GM18502 (cell line): Measurements from ENCODE around the gene RABAC1.
"Not testable (repeated sequence)": the region's sequence is repeated elsewhere in the genome, so short reads cannot be mapped to it uniquely, and the experiment has no call there.

Experiments used
- ATAC-seq: cut with Tn5 transposase; IDR thresholded peaks from one replicate; pipeline ENCODE4 v1.9.1; 2021; ENCODE audit warnings: mild to moderate bottlenecking; ENCODE audit not compliant: unreplicated experiment, poor library complexity

RABAC1 gene, protein sequence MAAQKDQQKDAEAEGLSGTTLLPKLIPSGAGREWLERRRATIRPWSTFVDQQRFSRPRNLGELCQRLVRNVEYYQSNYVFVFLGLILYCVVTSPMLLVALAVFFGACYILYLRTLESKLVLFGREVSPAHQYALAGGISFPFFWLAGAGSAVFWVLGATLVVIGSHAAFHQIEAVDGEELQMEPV

DNA sequence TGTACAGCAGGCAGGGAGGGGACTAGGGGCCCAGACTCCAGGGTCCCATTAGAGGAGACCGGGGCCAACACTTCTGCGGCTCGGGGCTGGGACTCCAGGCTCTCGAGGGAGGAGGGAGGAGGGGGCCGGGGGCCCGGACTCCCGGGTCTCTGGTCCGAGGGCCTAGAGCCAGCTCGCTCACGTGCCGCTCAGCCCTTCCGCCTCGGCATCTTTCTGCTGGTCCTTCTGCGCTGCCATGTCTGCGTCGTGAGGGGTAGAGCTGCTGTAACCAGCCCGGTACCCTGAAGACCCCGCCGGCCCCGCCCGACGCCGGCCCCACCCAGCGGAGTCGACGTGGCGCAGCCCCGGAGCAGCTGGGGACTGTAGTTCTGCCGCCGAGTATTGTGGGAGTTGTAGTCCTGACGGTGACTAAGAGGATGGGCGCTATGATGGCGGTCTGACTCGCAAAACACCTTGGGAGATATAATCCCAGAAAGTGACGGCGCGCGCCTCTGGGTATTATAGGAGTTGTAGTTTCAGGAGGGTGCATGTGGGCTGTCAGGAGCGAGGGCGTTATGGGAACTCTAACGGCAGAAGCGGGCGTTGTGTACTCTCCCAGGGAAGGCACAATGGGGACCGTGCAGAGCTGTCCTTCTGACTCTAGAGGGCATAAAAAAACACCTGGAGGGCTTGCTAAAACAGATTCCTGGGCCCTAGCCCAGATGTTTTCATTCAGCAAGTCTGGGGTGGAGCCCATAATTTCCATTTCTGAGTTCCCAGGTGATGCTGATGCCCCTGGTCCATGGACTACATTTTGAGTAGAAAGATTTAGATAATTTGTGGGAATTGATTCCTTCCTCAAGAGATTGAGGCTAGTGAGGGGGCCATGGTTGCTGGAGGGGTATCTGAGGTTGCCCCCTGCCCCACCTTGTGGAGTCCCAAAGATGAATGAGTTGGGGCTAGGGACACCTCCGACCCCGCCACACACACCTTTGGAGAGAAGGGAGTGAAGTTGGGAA lies at the start of gene RABAC1:
RABAC1 (minus strand) TSS at position 266 of the 998 bp plus-strand sequence; CDS start at position 237, 29 bp downstream.
- peak; percentile 86 for ATAC-seq

DNA sequence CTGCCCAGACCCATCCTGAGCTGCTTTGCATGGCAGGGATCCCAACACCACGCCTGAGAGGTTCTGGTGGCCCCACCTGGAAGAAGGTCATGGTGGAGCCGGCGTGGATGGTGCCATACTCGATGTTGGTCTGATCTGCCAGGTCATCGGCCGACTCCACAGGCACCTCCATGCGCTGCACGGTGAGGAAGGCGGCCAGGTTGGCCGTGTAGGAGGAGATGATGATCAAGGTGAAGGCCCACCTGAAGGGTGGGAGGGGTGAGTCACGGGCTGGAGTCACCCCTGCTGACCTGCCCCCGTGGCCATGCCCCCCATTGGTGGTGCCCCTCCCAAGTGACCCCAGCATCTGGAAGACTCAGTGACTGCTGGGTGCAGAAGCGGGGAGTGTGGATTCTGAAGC lies 47.4 kb upstream of the RABAC1 start:
- no peak for ATAC-seq

DNA sequence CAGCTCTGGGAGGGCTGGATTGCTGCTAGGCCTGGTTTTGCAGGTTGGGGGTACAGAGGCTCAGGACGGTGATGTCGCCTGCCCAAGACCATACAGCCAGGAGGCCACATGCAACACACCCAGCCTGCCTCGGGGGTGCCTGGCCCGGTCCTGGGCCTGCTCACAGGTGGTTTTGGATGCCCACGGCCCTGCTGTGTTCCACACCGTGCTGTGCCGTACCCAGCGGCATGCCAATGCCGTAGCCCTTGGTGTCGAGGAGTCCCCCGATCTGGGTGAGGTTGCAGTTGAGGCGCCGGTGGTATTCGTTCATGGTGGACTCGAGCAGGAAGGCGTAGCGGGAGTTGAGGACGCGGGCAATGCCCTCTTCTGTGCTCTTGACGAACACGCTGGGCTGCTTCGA lies 46.4 kb upstream of the RABAC1 start:
- ATAC-seq: no peak

DNA sequence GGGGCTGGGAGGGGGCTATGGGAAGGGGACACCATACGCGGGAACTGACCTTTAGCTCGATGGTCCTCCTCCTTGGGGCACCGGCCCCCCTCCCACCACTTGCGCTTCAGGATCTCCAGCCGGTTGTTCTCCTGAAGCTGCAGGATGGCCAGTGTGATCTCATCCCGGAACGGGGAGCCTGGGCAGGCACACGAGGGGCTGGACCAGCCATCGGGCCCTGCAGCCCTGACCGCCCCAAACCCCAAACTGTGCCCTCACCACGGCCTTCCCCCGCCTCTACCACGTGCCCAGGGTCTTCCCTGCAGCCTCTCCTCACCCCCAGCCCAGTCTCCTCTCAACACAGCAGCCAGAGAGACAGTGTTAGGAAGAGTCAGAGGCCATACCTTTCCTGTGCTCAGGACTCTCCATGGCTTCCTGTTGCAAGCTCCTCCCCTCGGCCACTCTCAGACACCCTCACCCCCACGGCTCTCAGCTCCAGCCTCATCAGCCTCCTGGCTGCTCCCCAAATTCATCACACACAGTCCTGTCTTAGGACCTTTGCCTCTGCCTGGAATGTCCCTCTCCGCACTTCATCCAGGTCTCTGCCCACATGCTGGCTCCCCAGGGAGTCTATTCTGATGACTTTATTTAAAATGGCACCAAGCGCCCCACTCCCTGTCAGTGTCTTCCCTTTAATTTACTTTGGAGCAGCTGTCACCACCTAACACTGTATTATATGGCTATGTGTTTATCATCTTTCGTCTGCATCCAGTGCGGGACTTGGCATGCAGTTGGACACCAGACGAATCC lies 44.6 kb upstream of the RABAC1 start:
- ATAC-seq: no peak

DNA sequence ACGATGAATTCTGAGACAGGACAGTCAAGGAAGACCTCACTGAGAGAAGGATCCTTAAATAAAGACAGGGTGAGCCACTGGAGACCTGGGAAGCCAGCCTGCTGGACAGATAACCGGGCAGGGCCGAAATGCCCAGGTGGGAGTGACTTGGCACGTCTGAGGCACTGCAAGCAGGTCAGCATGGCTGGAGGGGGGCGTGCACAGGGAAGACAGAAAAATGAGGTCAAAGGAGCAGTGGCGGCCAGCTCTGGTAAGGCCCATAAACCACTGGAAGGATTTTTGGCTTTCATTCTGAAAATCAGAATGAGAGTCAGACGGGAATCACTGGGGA lies 40.7 kb upstream of the RABAC1 start:
- no peak for ATAC-seq

DNA sequence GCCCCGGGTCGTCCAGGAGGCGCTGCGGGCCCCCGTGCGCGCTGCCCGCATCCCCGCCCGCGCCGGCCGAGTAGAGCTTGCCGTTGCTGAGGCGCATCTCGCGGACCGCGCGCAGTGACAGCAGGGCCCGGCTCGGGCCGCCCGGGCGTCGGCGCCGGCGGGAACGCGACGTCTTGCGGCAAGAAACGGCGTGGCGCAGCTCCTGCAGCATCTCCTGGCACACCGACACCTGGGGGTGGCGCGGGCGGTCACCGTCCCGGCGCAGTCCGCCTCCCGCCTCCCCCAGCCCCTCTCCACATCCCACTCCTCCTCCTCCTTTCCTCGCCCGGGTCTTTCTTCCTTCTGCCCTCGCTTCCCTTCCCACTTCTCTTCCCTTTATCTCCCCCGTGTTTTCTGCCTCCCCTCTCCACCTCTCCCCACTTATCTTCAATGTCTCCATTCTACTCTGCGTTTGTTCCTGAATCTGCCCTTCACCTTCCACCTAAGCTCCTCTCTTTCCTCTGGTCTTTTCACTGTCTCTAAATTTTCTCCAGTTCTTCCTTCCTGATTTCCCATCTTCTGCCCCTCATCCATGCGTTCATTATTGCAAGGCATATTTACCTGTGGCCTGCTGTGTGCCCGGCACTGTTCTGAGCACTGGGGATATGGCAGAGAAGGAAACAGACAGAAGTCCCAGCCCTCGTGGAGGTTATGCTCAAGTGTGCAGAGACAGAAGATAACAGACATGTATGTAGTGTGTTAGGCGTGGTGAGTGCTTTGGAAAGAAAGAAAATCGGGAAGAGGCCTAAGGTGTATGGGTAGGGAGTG lies 40.2 kb upstream of the RABAC1 start:
- no peak for ATAC-seq

DNA sequence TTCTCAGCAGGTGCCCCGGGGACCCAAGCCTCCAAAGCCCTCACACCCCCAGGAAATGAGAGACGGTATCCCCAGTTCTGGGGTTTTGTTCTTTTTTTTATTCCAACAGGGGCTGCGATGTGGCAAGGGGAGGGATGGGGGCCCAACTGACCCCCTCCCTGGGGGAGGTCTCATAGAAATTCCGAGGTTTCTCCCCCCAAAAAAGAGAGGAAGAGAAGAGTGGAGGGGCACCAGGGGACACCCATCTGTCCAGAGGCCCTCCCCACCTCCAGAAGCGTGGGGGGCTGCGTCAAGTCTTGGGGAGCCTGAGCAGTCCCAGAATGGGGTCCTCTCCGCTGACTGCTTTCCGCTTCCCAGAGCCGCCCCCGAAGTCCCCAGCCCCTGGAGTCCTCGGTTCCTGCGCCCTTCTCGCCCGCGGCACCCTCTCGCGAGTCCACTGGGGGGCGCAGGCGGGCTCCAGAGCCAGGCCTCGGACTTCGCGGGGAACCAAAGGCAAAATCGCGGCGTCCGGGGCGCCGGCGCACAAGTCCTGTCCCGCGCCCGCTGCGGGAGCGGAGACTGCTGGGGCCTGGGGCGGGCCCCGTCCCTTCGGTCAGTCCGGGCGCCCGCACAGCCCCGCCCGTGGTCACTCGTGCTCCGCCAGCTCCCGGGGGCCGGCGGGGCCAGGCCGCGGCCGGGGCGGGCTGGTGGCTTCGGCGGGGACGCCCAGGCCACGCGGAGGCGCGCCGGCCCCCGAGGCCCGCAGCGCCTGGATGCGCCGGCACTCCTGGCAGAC lies 39.3 kb upstream of the RABAC1 start:
- ATAC-seq: no peak

DNA sequence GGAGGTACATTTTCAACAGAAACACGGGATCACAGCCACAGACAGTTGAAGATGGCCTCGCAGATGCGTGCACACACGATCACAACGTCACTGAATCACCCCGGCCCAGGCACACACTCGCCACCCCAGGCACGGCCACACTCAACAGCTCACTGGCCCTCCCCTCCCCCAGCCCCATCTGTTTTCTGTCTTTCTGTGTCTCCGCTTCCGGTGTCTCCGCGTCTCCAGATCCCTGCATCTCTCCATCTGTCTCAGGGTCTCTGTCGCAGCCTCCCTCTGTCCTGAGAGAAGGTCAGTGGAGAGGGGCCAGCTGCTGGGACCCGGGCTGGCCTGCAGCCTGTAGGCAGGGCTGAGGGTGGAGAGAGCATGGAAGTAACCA lies 38.7 kb upstream of the RABAC1 start:
- no peak for ATAC-seq

DNA sequence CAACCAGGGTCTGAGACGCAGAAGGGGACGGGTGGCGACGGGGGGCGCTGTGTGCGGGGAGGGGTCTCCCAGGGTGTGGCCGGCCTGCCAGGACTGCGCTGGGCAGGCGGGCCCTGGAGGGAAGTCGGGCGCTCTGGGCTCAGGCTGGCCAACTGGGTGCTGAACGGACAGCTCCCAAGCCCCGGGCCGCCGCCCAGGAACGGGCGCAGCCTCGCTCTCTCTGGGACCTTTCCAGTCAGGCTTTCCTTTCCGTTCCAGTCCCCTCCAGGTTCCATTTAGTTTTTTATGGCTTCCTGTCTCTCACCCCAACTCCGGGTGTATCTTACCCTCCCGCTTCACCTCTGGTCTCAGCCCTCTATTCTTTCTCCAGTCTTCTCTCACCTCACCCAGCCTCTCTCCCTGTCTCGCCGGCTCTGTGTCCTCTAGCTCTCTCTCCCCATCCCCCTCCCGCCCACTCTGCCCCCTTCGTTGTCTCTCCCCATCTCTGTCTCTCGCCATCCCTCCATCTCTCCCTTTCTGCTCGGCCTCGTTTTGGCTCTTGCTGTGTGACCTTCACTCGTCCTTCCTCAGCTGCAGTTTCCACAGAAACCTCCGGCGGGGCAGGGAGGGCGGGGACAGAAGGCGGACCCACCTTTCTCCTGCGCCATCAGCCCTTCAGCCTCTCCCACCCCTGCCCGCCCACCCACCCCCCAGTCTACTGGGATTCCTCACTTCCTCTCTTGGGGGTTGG lies 38.2 kb upstream of the RABAC1 start:
- ATAC-seq: no peak

DNA sequence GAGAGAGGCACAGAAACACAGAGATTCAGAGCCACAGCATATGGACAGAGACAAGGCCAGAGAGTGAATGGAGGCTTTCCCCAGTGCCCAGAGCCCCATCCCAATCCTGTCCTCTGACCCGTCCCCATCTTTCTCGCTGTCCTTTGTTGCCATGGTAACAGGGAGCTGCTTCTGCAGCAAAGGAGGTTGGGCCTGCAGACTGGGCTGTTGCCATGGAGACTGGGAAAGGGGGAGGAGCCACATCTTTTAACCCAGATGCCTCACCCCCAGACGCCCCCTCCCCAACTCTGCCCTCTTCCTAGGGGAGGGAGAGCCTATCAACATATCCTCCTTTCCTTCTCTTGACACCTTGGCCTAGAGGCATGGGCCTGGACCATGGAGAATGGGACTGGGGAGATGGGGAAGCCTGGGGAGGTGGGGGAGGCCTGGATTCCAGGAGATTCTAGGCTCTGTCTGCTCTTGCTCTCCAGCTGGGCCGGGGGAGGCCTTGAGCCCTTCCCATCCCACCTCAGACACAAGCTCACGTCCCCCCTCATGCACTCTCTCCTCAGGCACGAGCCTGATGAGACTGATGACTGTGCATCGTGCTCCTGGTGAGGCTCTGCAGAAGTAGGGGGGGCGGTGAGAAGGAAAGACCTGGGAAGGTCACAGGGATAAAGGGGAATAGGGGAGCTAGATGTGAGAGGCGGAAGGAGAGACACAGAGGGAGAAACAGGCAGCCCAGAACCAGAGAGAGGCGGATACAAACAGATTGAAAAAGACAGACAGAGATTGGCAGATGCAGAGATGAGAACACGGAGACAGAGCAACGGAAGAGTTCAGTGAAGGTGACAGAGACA lies 37.1 kb upstream of the RABAC1 start:
- ATAC-seq: no peak

DNA sequence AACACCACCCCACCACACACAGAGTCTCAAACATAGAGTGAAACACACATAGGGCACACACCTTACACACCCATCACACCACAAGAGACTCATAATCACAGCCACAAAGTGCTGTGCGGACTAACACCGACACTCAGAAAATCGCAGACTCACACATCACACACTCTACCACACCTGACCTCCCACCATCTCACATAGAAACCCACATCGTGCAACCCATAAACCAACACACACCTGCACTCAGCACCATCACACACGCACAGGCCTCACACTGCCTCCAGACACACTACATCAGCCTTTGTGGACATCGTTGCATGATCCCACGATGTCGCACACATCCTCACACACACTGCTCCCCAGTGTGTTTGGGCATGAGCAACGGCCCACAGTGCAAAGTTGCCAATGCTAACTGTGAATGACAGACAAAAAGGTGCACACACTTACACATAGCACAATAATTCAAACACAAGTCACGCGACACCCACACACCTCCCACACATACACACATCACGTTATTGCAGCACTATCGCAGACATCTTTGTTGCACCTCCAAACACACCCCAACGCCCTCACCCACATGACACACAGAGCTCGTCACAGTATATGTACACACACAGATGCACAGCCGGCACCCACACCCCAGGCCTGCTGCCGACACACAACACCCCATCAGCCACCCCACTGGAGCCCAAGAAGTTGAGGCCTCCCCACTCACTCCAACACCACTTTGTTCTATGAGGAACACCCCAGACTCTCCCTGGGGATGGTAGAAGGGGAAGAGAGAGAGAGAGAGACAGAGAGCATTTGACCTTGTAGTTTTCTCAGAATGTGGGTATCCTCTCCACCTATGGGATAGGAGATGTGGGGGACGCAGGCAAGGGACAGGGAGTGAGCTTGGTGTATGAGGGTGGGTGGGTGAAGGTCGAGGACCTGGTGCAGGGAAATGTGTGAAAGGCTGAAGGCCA lies 36.2 kb upstream of the RABAC1 start:
- no peak for ATAC-seq

DNA sequence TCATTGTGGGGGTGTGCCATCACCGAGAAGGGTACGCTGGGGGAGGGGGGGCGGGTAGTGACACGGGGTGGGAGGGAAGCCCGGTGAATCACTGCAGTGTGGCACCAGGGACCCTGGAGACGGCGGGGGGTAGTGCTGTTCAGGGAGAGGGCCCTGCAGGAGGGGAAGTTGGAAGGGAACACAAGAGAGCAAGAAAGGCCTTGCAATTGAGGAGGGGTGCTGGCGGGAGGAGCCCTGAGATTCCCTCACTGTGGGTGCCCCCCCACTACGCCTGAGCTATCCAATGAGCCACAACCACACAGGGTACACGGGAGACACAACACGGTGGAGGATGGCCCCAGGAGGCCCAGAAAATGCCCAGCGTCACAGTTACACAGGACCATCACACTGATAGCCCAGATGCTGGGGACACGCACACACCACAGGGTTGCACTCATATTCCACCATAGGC lies 35.4 kb upstream of the RABAC1 start:
- ATAC-seq: no peak

DNA sequence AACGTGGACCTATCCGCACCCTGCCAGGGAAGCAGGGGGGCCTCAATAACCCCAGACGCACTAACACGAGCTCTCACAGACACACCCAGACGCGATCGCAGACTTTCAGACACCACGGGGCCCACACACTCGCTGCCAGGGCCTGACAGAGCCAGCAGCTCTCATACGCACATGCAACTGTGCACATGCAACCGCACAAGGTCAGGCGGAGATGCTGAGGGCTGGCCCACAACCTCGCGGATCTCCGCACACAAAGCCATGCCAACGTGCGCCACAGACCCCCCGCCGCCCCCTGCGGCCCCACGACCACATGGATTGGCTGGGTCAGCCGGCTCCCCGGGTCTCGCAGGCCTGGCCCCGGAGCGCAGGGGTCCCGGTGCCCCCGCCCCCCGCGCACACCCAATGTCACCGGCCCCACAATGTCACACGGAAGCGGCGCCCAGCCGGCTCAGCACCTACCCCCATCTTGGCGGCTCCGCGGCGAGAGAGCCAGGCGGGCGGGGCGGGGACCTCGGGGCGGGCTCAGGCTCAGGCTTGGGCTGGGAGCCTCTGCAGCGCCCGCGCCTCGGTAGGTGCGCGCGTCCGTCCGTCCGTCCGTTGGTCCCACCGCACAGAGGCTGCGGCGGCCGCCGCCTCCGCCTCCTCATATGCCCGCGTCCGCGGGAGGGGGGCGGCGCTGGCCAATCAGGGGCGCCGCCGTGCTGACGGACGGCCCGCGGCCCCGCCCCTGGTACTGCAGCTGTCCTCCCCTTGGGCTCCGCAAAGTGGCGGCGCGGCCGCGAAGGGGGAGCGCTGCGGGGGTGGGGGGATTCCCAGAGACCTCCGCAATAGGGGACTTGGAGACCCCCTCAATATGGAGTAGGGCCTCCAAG lies 34.7 kb upstream of the RABAC1 start, which contains the start of gene ATP1A3:
ATP1A3 (minus strand) TSS at position 619 of the 872 bp plus-strand sequence; CDS start at position 465, 154 bp downstream.
- peak; percentile 52 for ATAC-seq

DNA sequence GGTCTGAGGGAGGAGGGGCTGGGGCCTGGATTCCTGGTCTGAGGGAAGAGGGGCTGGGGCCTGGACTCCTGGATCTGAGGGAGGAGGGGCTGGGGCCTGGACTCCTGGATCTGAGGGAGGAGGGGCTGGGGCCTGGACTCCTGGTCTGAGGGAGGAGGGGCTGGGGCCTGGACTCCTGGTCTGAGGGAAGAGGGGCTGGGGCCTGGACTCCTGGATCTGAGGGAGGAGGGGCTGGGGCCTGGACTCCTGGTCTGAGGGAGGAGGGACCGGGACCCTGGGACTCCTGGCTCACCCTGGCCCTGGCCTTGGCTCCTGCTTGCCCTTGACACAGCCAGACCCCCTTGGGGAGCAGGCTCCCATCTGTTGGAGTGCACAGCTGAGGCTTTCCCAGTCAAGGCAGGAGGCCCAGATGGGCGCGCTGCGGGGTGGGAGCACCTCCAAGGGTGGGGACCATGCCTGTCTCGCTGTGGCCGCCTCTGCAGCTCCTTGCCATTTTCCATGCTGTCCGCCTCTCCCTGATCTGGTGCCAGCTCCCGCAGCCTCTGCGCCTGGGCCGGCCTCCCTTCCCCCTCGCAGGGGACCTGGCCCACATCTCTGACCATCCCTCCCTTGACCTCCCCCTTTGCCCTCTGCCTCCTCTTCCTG lies 32.9 kb upstream of the RABAC1 start:
- ATAC-seq: not testable (repeated sequence)

DNA sequence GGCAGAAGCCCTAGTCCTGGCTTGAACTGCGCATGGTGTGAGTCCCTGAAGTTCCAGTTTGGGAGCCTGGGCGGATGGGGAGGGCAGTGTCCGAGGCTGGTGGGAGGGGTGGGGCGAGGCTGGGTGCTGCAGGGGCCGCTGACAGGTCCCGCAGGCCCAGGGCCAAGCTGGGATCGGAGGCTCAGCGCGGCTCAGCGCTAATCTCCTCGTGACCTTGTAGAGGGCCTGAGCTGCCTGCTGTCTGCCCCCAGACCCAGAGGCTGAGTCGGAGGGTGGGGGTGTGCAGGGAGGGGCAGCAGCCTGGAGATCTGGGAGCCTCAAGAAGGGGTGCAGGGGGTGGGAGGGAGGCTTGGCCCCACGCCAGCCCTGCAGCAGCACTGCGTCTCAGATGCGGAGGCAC lies 31.9 kb upstream of the RABAC1 start:
- no peak for ATAC-seq
